Neural cell (in vitro differentiated cells): ENCODE results near the gene AFDN. TPM values are rescaled to one million over a fixed set of nuclear protein-coding genes. Genes with fewer than 3 reads are reported as not detected.

Source experiments
- H2AFZ ChIP-seq: fragments of 200-600, 300-800 bp; sonication (generic), shearing (Covaris generic); 2 replicates; pipeline ENCODE4 v1.6.0; 2014; ENCODE audit warnings: low read depth, mild to moderate bottlenecking, antibody characterized with exemption, low read length, moderate library complexity
- H3F3A ChIP-seq: fragments of 200-600 bp; shearing (Covaris generic); 2 replicates; pipeline ENCODE4 v1.6.1; 2016; ENCODE audit warnings: mild to moderate bottlenecking, moderate library complexity, mixed read lengths, antibody characterized with exemption, low read length; ENCODE audit not compliant: insufficient read depth, poor library complexity, severe bottlenecking
- H3K27ac ChIP-seq: fragments of 200-600, 300-800 bp; sonication (generic), shearing (Covaris generic); 2 replicates; pipeline ENCODE4 v1.5.1; 2014; ENCODE audit warnings: mild to moderate bottlenecking, low read length, moderate library complexity
- H3K27me3 ChIP-seq: fragments of 300-800, 200-600 bp; sonication (generic), shearing (Covaris generic); 2 replicates; pipeline ENCODE4 v1.6.0; 2014; ENCODE audit warnings: mild to moderate bottlenecking, low read depth, low read length, moderate library complexity; ENCODE audit not compliant: insufficient read depth
- H3K36me3 ChIP-seq: fragments of 300-800, 200-600 bp; sonication (generic), shearing (Covaris generic); 2 replicates; pipeline ENCODE4 v1.5.1; 2014; ENCODE audit warnings: mild to moderate bottlenecking, antibody characterized with exemption, low read length, moderate library complexity; ENCODE audit not compliant: insufficient read depth
- H3K4me2 ChIP-seq: fragments of 300-800, 200-600 bp; sonication (generic), shearing (Covaris generic); 2 replicates; pipeline ENCODE4 v1.6.0; 2014; ENCODE audit warnings: mild to moderate bottlenecking, low read length
- H3K4me3 ChIP-seq: fragments of 300-800, 200-600 bp; sonication (generic), shearing (Covaris generic); 2 replicates; pipeline ENCODE4 v1.5.1; 2014; ENCODE audit warnings: mild to moderate bottlenecking, low read length, moderate library complexity
- H3K79me2 ChIP-seq: fragments of 200-600 bp; shearing (Covaris generic); replicated peaks from 2 replicates; pipeline ENCODE4 v1.6.0; 2014; ENCODE audit warnings: mild to moderate bottlenecking, low read length, moderate library complexity; ENCODE audit not compliant: insufficient read depth
- H3K9ac ChIP-seq: fragments of 300-800, 200-600 bp; sonication (generic), shearing (Covaris generic); 2 replicates; pipeline ENCODE4 v1.6.1; 2016; ENCODE audit warnings: mild to moderate bottlenecking, low read length, mixed read lengths
- H3K9me2 ChIP-seq: fragments of 200-600 bp; shearing (Covaris generic); 2 replicates; pipeline ENCODE4 v1.6.1; 2016; ENCODE audit warnings: mild to moderate bottlenecking, low read length, mixed read lengths; ENCODE audit not compliant: insufficient read depth
- H3K9me3 ChIP-seq: fragments of 200-600, 300-800 bp; sonication (generic), shearing (Covaris generic); 2 replicates; pipeline ENCODE4 v1.6.1; 2016; ENCODE audit warnings: mild to moderate bottlenecking, mixed run types, low read length, moderate library complexity, mixed read lengths
- H4K20me1 ChIP-seq: fragments of 200-600 bp; shearing (Covaris generic); 2 replicates; pipeline ENCODE4 v1.6.1; 2016; ENCODE audit warnings: mild to moderate bottlenecking, mixed run types; ENCODE audit not compliant: insufficient read depth
- CTCF ChIP-seq: fragments of 450-650 bp; IDR thresholded peaks from 2 replicates; pipeline ENCODE4 v1.5.1; 2014; ENCODE audit warnings: antibody characterized with exemption, mild to moderate bottlenecking, moderate library complexity; ENCODE audit not compliant: poor library complexity, severe bottlenecking
- EP300 ChIP-seq: fragments of 450-650 bp; conservative IDR thresholded peaks from 2 replicates; pipeline ENCODE4 v1.6.1; 2014; ENCODE audit warnings: antibody characterized with exemption, mild to moderate bottlenecking, moderate library complexity; ENCODE audit not compliant: poor library complexity, severe bottlenecking
- EZH2 ChIP-seq: fragments of 200-600, 300-800 bp; shearing (Covaris generic), sonication (generic); IDR thresholded peaks from 2 replicates; pipeline ENCODE4 v1.6.1; 2014; ENCODE audit warnings: antibody characterized with exemption, low read length, borderline replicate concordance, mild to moderate bottlenecking; ENCODE audit not compliant: insufficient read depth, poor library complexity, severe bottlenecking
- MXI1 ChIP-seq: fragments of 450-650 bp; conservative IDR thresholded peaks from 2 replicates; pipeline ENCODE4 v1.6.1; 2014; ENCODE audit warnings: antibody characterized with exemption, mild to moderate bottlenecking; ENCODE audit not compliant: poor library complexity, severe bottlenecking
- POLR2AphosphoS5 ChIP-seq: IDR thresholded peaks from 2 replicates; pipeline ENCODE4 v1.6.1; 2012
- RAD21 ChIP-seq: fragments of 450-650 bp; conservative IDR thresholded peaks from 2 replicates; pipeline ENCODE4 v1.6.1; 2014; ENCODE audit warnings: antibody characterized with exemption, mild to moderate bottlenecking, moderate library complexity
- SMC3 ChIP-seq: fragments of 450-650 bp; conservative IDR thresholded peaks from 2 replicates; pipeline ENCODE4 v1.6.1; 2014; ENCODE audit warnings: antibody characterized with exemption, mild to moderate bottlenecking, moderate library complexity; ENCODE audit not compliant: poor library complexity
- TAF1 ChIP-seq: IDR thresholded peaks from 2 replicates; pipeline ENCODE4 v1.6.1; 2012; ENCODE audit warnings: low read depth
- polyA plus RNA-seq: library from polyadenylated mRNA; depleted of rRNA; stranded (reverse); fragments of >200 nt; gene quantifications from 2 replicates; pipeline ENCODE4 v1.2.3, GENCODE V29; 2014
- TF ChIP-seq, protein P1 (sequence below): IDR thresholded peaks from 2 replicates; pipeline ENCODE4 v1.6.1; 2012; ENCODE audit warnings: borderline replicate concordance

AFDN gene
- polyA plus RNA-seq, 1 donor from 2014 or later: 193 TPM

- Histone ChIP-seq H3K4me3 (no peak overlapping the region), H3K4me2 (no peak overlapping the region), H4K20me1 (no peaks in the 10 kb centered on the region), H3K27me3 (no peaks in the 10 kb centered on the region), H3K27ac (no peak overlapping the region), H3K79me2 (no peaks in the 10 kb centered on the region), H2AFZ (no peak overlapping the region), H3K9me3 (peaks cover 12% of the 10 kb centered on the region), H3K9me2 (no peaks in the 10 kb centered on the region), H3F3A (no peaks in the 10 kb centered on the region), H3K9ac (no peak overlapping the region), H3K36me3 (no peaks in the 10 kb centered on the region)
- no peak for TF ChIP-seq RAD21
These were observed 188.3 kb downstream of the AFDN start for GRCh38 chr6:168015009-168015408.

DNA sequence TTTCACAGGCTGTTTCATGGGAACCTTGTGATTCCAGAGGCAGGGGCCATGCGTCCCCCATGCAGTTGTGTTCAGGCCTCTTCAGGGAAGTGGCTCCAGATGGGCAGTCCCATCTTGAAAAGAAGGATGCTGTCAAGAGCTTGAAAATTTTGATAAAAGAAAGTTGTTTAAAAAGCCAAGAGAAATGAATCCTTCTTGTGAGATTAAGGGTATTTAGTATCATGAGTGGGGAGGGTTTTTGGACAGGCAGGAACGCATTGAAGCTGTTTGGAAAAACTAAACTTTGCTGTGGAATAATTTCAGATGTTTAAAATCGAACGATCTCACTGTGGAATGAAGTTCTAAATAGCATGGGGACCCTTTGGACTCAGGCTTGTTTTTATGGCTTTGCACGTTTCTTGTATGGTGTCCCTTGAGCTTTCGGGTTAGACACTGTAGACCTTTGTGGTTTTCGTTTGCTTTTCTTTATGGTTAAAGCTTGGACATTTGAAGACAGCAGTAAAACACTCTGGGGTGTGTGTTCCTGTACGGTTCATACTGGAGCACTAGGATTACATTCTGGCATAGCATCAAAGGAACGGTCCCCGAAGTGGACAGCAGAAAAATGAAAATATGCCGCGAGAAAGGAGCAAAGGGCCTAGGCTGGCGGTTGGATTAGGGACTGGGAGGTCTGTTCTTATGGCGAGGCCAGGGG is 188.9 kb downstream of the AFDN start:
- Histone ChIP-seq H3K79me2 (no peaks in the 10 kb centered on the region), H3K4me2 (no peak overlapping the region), H3K4me3 (no peak overlapping the region), H3K27me3 (no peaks in the 10 kb centered on the region), H3K9me2 (no peaks in the 10 kb centered on the region), H3K9ac (no peak overlapping the region), H4K20me1 (no peaks in the 10 kb centered on the region), H3K27ac (no peak overlapping the region), H3F3A (no peaks in the 10 kb centered on the region), H3K36me3 (no peaks in the 10 kb centered on the region), H3K9me3 (peaks cover 12% of the 10 kb centered on the region), H2AFZ (no peak overlapping the region)
- TF ChIP-seq EP300: no peak
- TF ChIP-seq, protein P1, sequence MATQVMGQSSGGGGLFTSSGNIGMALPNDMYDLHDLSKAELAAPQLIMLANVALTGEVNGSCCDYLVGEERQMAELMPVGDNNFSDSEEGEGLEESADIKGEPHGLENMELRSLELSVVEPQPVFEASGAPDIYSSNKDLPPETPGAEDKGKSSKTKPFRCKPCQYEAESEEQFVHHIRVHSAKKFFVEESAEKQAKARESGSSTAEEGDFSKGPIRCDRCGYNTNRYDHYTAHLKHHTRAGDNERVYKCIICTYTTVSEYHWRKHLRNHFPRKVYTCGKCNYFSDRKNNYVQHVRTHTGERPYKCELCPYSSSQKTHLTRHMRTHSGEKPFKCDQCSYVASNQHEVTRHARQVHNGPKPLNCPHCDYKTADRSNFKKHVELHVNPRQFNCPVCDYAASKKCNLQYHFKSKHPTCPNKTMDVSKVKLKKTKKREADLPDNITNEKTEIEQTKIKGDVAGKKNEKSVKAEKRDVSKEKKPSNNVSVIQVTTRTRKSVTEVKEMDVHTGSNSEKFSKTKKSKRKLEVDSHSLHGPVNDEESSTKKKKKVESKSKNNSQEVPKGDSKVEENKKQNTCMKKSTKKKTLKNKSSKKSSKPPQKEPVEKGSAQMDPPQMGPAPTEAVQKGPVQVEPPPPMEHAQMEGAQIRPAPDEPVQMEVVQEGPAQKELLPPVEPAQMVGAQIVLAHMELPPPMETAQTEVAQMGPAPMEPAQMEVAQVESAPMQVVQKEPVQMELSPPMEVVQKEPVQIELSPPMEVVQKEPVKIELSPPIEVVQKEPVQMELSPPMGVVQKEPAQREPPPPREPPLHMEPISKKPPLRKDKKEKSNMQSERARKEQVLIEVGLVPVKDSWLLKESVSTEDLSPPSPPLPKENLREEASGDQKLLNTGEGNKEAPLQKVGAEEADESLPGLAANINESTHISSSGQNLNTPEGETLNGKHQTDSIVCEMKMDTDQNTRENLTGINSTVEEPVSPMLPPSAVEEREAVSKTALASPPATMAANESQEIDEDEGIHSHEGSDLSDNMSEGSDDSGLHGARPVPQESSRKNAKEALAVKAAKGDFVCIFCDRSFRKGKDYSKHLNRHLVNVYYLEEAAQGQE: no peak
- TF ChIP-seq POLR2AphosphoS5: no peak
- no peak for TF ChIP-seq MXI1
- no peak for TF ChIP-seq EZH2
- no peak for TF ChIP-seq TAF1
- no peak for TF ChIP-seq SMC3
- TF ChIP-seq CTCF: no peak
- TF ChIP-seq RAD21: no peak
